HepG2 (cell line): Measurements from ENCODE around the gene UCP1. TPM values are rescaled to one million over a fixed set of nuclear protein-coding genes. Genes with fewer than 3 reads are reported as not detected.

Experiments used
- FOXO4 ChIP-seq: sonication (generic); formaldehyde crosslinking; conservative IDR thresholded peaks from 2 replicates; pipeline ENCODE4 v1.8.1; 2023; ENCODE audit warnings: missing genetic modification reagents
- KLF9 ChIP-seq: IDR thresholded peaks from 2 replicates; pipeline ENCODE4 v1.6.1; 2016; ENCODE audit warnings: low read depth
- MBNL3 ChIP-seq: fragments of 250-450 bp; sonication (Bioruptor Pico); conservative IDR thresholded peaks from 2 replicates; pipeline ENCODE4 v1.8.0; 2022; ENCODE audit warnings: mild to moderate bottlenecking, inconsistent platforms
- NCOA1 ChIP-seq: sonication (generic); formaldehyde crosslinking; IDR thresholded peaks from 2 replicates; pipeline ENCODE4 v1.9.0; 2021; ENCODE audit warnings: missing genetic modification reagents
- SNAPC5 ChIP-seq: sonication (generic); formaldehyde crosslinking; IDR thresholded peaks from 2 replicates; pipeline ENCODE4 v1.8.1; 2023; ENCODE audit warnings: mild to moderate bottlenecking, missing genetic modification reagents, borderline replicate concordance
- SP1 ChIP-seq, 2 experiments: fragments of 450-650 bp in 1 of 2; sonication (generic) in 1 of 2; formaldehyde crosslinking in 1 of 2; IDR thresholded peaks; 2 replicates each; pipeline versions ENCODE4 v1.4.0 to v1.6.1; 2016 to 2020; ENCODE audit warnings: missing genetic modification reagents in 1 of 2
- ZBTB38 ChIP-seq: sonication (generic); formaldehyde crosslinking; IDR thresholded peaks from 2 replicates; pipeline ENCODE4 v1.5.1; 2020; ENCODE audit warnings: mild to moderate bottlenecking, missing genetic modification reagents
- ZC3H13 ChIP-seq: sonication (generic); formaldehyde crosslinking; IDR thresholded peaks from 2 replicates; pipeline ENCODE4 v1.8.1; 2023; ENCODE audit warnings: mild to moderate bottlenecking, missing genetic modification reagents, moderate library complexity
- ZC3H4 ChIP-seq: sonication (generic); formaldehyde crosslinking; IDR thresholded peaks from 2 replicates; pipeline ENCODE4 v1.4.0; 2020; ENCODE audit warnings: missing genetic modification reagents, borderline replicate concordance
- ZNF101 ChIP-seq: sonication (generic); formaldehyde crosslinking; IDR thresholded peaks from 2 replicates; pipeline ENCODE4 v1.4.0; 2020; ENCODE audit warnings: mild to moderate bottlenecking, low read depth, missing genetic modification reagents, borderline replicate concordance
- ZNF121 ChIP-seq: sonication (generic); formaldehyde crosslinking; IDR thresholded peaks from 2 replicates; pipeline ENCODE4 v1.5.0; 2020; ENCODE audit warnings: mild to moderate bottlenecking, missing genetic modification reagents
- ZNF281 ChIP-seq: sonication (generic); formaldehyde crosslinking; IDR thresholded peaks from 2 replicates; pipeline ENCODE4 v1.4.0; 2020; ENCODE audit warnings: missing genetic modification reagents, borderline replicate concordance
- ZNF343 ChIP-seq: sonication (generic); formaldehyde crosslinking; IDR thresholded peaks from 2 replicates; pipeline ENCODE4 v1.4.0; 2020; ENCODE audit warnings: mild to moderate bottlenecking, missing genetic modification reagents
- ZNF367 ChIP-seq: sonication (generic); formaldehyde crosslinking; IDR thresholded peaks from 2 replicates; pipeline ENCODE4 v1.4.0; 2020; ENCODE audit warnings: missing genetic modification reagents, borderline replicate concordance
- ZNF746 ChIP-seq: sonication (generic); formaldehyde crosslinking; IDR thresholded peaks from 2 replicates; pipeline ENCODE4 v1.8.0; 2022; ENCODE audit warnings: mild to moderate bottlenecking, missing genetic modification reagents
- polyA plus RNA-seq, 8 experiments: library from polyadenylated mRNA; depleted of rRNA in 3 of 8; stranded (reverse) in 7 of 8; unstranded in 1 of 8; fragments of >200 nt; fragmentation: Illumina TruSeq in 4 of 8; extraction: Trizol in 4 of 8; gene quantifications; 2 replicates each; pipeline versions ENCODE4 v1.2.1 to v1.2.3, GENCODE V29; 2011 to 2016; ENCODE audit warnings: low read depth in 4 of 8, missing spikeins in 1 of 8, mixed read lengths in 1 of 8; ENCODE audit not compliant: insufficient read depth in 1 of 8
- total RNA-seq, 5 experiments: library from RNA; depleted of rRNA; stranded (reverse); fragments of >200 nt; fragmentation: Illumina TruSeq; extraction: Trizol; gene quantifications; 2 replicates each; pipeline ENCODE4 v1.2.3, GENCODE V29; 2016; ENCODE audit warnings: low read depth in 1 of 5
- TF ChIP-seq, protein P1 (sequence below): sonication (generic); formaldehyde crosslinking; IDR thresholded peaks from 2 replicates; pipeline ENCODE4 v1.5.0; 2020; ENCODE audit warnings: mild to moderate bottlenecking, missing genetic modification reagents
- TF ChIP-seq, protein P2 (sequence below): sonication (generic); formaldehyde crosslinking; IDR thresholded peaks from 2 replicates; pipeline ENCODE4 v1.5.1; 2020; ENCODE audit warnings: mild to moderate bottlenecking, missing genetic modification reagents, moderate library complexity

UCP1 gene
- total and polyA plus RNA-seq, 2 of the 13 experiments (the other 11 are each of a cell fraction or from before 2014, with no cell fraction given) = 0.11 TPM

GRCh38 chr4:140568507-140569306 lies at the start of gene UCP1 (continued):
- TF ChIP-seq ZNF343 (CRISPR knock-in tag) (no peak), ZBTB38 (no peak), MBNL3 (CRISPR knock-in tag) (no peak), SP1 (IDR thresholded peaks at IDR 0.05) (no peak), SP1 (CRISPR knock-in tag; IDR thresholded peaks at IDR 0.05) (no peak), ZNF281 (CRISPR knock-in tag) (no peak), NCOA1 (0 out of 2 replicates have a peak, but pooled peaks have one; percentile 78), ZNF746 (CRISPR knock-in tag) (no peak), ZC3H4 (CRISPR knock-in tag) (no peak), ZNF101 (no peak), SNAPC5 (CRISPR knock-in tag) (no peak), KLF9 (no peak), FOXO4 (CRISPR knock-in tag) (0 out of 2 replicates have a peak, but pooled peaks have one; percentile 45), ZNF367 (CRISPR knock-in tag) (no peak), ZNF121 (CRISPR knock-in tag) (no peak), ZC3H13 (CRISPR knock-in tag) (no peak)
- TF ChIP-seq, protein P1, sequence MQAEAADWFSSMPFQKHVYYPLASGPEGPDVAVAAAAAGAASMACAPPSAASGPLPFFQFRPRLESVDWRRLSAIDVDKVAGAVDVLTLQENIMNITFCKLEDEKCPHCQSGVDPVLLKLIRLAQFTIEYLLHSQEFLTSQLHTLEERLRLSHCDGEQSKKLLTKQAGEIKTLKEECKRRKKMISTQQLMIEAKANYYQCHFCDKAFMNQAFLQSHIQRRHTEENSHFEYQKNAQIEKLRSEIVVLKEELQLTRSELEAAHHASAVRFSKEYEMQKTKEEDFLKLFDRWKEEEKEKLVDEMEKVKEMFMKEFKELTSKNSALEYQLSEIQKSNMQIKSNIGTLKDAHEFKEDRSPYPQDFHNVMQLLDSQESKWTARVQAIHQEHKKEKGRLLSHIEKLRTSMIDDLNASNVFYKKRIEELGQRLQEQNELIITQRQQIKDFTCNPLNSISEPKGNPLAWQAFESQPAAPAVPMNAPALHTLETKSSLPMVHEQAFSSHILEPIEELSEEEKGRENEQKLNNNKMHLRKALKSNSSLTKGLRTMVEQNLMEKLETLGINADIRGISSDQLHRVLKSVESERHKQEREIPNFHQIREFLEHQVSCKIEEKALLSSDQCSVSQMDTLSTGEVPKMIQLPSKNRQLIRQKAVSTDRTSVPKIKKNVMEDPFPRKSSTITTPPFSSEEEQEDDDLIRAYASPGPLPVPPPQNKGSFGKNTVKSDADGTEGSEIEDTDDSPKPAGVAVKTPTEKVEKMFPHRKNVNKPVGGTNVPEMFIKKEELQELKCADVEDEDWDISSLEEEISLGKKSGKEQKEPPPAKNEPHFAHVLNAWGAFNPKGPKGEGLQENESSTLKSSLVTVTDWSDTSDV (CRISPR knock-in tag) = 0 out of 2 replicates have a peak, but pooled peaks have one; percentile 42
- TF ChIP-seq, protein P2, sequence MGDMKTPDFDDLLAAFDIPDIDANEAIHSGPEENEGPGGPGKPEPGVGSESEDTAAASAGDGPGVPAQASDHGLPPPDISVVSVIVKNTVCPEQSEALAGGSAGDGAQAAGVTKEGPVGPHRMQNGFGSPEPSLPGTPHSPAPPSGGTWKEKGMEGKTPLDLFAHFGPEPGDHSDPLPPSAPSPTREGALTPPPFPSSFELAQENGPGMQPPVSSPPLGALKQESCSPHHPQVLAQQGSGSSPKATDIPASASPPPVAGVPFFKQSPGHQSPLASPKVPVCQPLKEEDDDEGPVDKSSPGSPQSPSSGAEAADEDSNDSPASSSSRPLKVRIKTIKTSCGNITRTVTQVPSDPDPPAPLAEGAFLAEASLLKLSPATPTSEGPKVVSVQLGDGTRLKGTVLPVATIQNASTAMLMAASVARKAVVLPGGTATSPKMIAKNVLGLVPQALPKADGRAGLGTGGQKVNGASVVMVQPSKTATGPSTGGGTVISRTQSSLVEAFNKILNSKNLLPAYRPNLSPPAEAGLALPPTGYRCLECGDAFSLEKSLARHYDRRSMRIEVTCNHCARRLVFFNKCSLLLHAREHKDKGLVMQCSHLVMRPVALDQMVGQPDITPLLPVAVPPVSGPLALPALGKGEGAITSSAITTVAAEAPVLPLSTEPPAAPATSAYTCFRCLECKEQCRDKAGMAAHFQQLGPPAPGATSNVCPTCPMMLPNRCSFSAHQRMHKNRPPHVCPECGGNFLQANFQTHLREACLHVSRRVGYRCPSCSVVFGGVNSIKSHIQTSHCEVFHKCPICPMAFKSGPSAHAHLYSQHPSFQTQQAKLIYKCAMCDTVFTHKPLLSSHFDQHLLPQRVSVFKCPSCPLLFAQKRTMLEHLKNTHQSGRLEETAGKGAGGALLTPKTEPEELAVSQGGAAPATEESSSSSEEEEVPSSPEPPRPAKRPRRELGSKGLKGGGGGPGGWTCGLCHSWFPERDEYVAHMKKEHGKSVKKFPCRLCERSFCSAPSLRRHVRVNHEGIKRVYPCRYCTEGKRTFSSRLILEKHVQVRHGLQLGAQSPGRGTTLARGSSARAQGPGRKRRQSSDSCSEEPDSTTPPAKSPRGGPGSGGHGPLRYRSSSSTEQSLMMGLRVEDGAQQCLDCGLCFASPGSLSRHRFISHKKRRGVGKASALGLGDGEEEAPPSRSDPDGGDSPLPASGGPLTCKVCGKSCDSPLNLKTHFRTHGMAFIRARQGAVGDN (CRISPR knock-in tag) = peak; percentile 55
